ENCODE data around the gene MYOCOS. TPM values are rescaled to one million over a fixed set of nuclear protein-coding genes. Genes with fewer than 3 reads are reported as not detected.
A peak's percentile ranks its signal among the peaks of the same experiment; 100 is the strongest.

Gene MYOCOS
- total RNA-seq, 2 donors from 2014 or later: 0.16 TPM; not detected in 1

DNA sequence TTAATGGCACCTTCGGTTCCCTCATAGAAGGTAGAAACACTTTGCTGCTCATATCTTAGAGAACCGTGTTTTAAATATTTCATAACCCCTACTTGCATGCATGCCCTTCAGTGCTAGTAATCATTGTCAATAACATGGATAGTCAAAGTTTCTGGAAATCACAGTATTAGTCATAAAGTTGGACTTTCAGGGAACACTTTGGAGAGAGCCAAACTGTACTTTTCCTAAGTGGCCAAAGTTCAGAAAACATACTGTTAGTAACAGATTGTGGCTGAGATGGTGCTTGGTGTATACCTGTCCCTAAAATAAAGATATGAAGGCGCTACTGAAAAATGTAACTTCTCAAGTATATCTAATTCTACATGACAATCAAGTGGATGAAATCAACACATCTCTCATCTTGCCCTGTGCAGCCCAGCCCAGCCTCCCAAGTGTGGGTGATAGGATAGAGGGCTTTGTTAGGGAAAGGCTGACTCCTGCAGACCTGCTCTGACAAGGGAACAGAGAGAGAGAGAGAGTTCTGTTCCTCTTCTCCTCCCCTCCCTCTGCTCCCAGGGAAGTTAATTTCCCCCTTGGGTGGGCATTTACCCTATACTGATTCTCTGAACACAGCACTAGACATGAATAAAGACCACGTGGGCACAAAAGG lies 16.0 kb downstream of the MYOCOS start:
- ATAC-seq (no peak), DNase-seq (no peak)
- no peaks in the 10 kb centered on the region for H3K4me1 Mint-ChIP-seq
- no peaks in the 10 kb centered on the region for H3K36me3 Mint-ChIP-seq (ENCODE audit: low read depth)
- peaks cover 31% of the 10 kb centered on the region for H3K27me3 Mint-ChIP-seq
- no peak overlapping the region for H3K4me3 Mint-ChIP-seq
- no peaks in the 10 kb centered on the region for H3K9me3 ChIP-seq (ENCODE audit: control insufficient read depth, low read length, poor library complexity, severe bottlenecking)
- H3K27ac Mint-ChIP-seq: no peak overlapping the region

DNA sequence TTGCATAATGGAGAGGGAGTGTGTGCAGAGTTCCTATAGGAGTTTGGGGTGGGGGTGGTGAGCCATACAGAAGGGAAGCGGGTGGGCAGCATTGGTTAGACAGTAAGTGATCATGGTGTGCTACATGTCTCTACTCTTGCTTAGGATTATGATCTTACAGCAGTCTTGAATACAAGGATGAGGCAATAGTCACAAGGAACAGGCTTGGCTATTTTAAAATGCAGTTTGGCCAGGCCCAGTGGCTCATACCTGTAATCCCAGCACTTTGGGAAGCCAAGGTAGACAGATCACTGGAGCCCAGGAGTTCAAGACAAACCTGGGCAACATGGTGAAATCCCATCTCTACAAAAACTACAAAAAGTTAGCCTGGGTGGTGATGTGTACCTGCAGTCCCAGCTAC lies 18.2 kb downstream of the MYOCOS start:
- Mint-ChIP-seq H3K27ac (no peak overlapping the region), H3K4me3 (no peak overlapping the region), H3K4me1 (peaks cover 7% of the 10 kb centered on the region), H3K27me3 (peaks cover 28% of the 10 kb centered on the region), H3K36me3 (ENCODE audit: low read depth) (no peaks in the 10 kb centered on the region)
- ATAC-seq (no peak), DNase-seq (no peak)
- no peaks in the 10 kb centered on the region for H3K9me3 ChIP-seq (ENCODE audit: control insufficient read depth, low read length, poor library complexity, severe bottlenecking)

- no peaks in the 10 kb centered on the region for H3K9me3 ChIP-seq (ENCODE audit: control insufficient read depth, low read length, poor library complexity, severe bottlenecking)
- Mint-ChIP-seq H3K4me3 (no peak overlapping the region), H3K4me1 (peaks cover 9% of the 10 kb centered on the region), H3K27me3 (peaks cover 27% of the 10 kb centered on the region), H3K27ac (no peak overlapping the region), H3K36me3 (ENCODE audit: low read depth) (no peaks in the 10 kb centered on the region)
- DNase-seq (no peak), ATAC-seq (no peak)
Measured at GRCh38 chr1:171641076-171641864, 19.2 kb downstream of the MYOCOS start.

- no peak overlapping the region for H3K4me3 Mint-ChIP-seq
- ATAC-seq (no peak), DNase-seq (no peak)
- H3K27ac Mint-ChIP-seq: no peak overlapping the region
- H3K27me3 Mint-ChIP-seq: peaks cover 24% of the 10 kb centered on the region
- H3K9me3 ChIP-seq (ENCODE audit: control insufficient read depth, low read length, poor library complexity, severe bottlenecking): no peaks in the 10 kb centered on the region
- peaks cover 9% of the 10 kb centered on the region for H3K4me1 Mint-ChIP-seq
- H3K36me3 Mint-ChIP-seq (ENCODE audit: low read depth): no peaks in the 10 kb centered on the region
Measured at GRCh38 chr1:171642197-171642596, 20.2 kb downstream of the MYOCOS start.

DNA sequence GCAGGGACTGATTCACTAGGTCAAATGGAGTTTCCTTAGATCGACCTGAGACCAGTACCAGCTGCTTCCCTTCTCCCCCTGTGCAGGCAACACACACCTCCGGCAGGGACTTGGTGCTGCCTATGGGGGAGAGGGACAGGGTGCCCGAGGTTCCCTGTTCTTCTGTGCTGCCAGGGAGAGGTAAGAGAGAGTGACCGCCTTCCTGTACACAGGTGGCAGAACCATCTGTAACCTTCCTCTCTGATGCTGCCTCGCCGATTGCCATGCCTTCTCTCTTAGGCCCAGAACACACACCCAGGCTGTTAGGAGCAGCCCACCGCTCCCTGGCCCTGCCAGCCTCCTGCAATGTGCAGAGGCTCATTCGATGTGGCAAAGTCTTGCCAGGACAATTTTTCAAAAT lies 21.1 kb downstream of the MYOCOS start:
- ATAC-seq (no peak), DNase-seq (no peak)
- Mint-ChIP-seq H3K36me3 (ENCODE audit: low read depth) (no peaks in the 10 kb centered on the region), H3K27me3 (peaks cover 24% of the 10 kb centered on the region), H3K27ac (no peak overlapping the region), H3K4me1 (peaks cover 9% of the 10 kb centered on the region), H3K4me3 (no peak overlapping the region)
- no peaks in the 10 kb centered on the region for H3K9me3 ChIP-seq (ENCODE audit: control insufficient read depth, low read length, poor library complexity, severe bottlenecking)

- ATAC-seq (peak; percentile 88), DNase-seq (peak in 2 of 3 donors; percentile 16 to 48)
- H3K9me3 ChIP-seq (ENCODE audit: control insufficient read depth, low read length, poor library complexity, severe bottlenecking): no peaks in the 10 kb centered on the region
- H3K27me3 Mint-ChIP-seq: peaks cover 17% of the 10 kb centered on the region
- H3K27ac Mint-ChIP-seq: no peak overlapping the region
- H3K4me1 Mint-ChIP-seq: peaks cover 9% of the 10 kb centered on the region
- H3K36me3 Mint-ChIP-seq (ENCODE audit: low read depth): no peaks in the 10 kb centered on the region
- H3K4me3 Mint-ChIP-seq: peak overlapping the region; percentile 19
Measured at GRCh38 chr1:171644805-171645483, 22.9 kb downstream of the MYOCOS start.

GRCh38 chr1:171645553-171646248 lies 23.7 kb downstream of the MYOCOS start:
- no peak overlapping the region for H3K4me3 Mint-ChIP-seq
- H3K36me3 Mint-ChIP-seq (ENCODE audit: low read depth): no peaks in the 10 kb centered on the region
- H3K9me3 ChIP-seq (ENCODE audit: control insufficient read depth, low read length, poor library complexity, severe bottlenecking): no peaks in the 10 kb centered on the region
- peaks cover 9% of the 10 kb centered on the region for H3K4me1 Mint-ChIP-seq
- no peak for DNase-seq
- ATAC-seq: no peak
- no peak overlapping the region for H3K27ac Mint-ChIP-seq
- H3K27me3 Mint-ChIP-seq: peaks cover 13% of the 10 kb centered on the region

- no peaks in the 10 kb centered on the region for H3K9me3 ChIP-seq (ENCODE audit: control insufficient read depth, low read length, poor library complexity, severe bottlenecking)
- Mint-ChIP-seq H3K4me1 (peaks cover 9% of the 10 kb centered on the region), H3K4me3 (no peak overlapping the region), H3K27me3 (peaks cover 13% of the 10 kb centered on the region), H3K27ac (no peak overlapping the region), H3K36me3 (ENCODE audit: low read depth) (no peaks in the 10 kb centered on the region)
- DNase-seq: no peak
- ATAC-seq: no peak
Measured at GRCh38 chr1:171646249-171646560, 24.2 kb downstream of the MYOCOS start.

DNA sequence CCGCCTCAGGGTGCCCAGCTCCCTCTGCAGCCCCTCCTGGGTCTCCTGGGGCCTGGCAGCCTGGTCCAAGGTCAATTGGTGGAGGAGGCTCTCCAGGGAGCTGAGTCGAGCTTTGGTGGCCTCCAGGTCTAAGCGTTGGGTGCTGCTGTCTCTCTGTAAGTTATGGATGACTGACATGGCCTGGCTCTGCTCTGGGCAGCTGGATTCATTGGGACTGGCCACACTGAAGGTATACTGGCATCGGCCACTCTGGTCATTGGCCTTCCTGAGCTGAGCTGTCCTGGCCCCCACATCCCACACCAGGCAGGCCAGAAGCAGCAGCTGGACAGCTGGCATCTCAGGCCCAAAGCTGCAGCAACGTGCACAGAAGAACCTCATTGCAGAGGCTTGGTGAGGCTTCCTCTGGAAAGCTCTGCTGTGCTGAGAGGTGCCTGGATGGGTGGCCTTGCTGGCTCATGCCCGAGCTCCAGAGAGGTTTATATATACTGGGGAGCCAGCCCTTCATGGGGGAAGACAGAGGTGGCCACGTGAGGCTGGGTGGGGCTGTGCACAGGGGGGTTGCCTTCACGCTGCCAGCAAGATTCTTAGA lies 30.3 kb downstream of the MYOCOS start, which contains the start of gene MYOC:
Gene MYOC (minus strand): TSS at position 455 of the 589 bp plus-strand sequence. CDS start 77 bp downstream, at position 378.
- no peak within 1 kb of the TSS for H3K27ac Mint-ChIP-seq
- no peak for ATAC-seq
- H3K36me3 Mint-ChIP-seq (ENCODE audit: low read depth): no peaks in the 10 kb centered on the region

DNA sequence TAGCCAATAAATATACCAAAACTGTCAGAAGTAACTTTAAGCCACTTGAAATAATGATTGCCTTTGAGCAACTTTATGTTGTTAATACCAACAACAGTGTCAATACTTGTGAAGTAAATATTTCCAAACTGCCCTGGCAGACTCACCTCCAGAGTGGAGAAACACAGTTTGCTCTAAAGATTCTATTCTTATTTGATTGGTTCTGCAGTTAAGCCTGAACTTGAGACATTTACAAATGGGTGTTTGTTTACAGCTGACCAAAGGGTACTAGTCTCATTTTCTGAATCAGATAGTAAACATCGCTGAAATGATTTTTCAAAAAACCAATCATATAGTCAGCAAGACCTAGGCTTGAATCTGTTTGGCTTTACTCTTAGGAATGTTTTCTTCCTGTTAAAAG lies 31.8 kb downstream of the MYOCOS start:
- no peaks in the 10 kb centered on the region for H3K9me3 ChIP-seq (ENCODE audit: control insufficient read depth, low read length, poor library complexity, severe bottlenecking)
- peaks cover 33% of the 10 kb centered on the region for H3K27me3 Mint-ChIP-seq
- H3K4me3 Mint-ChIP-seq: no peak overlapping the region
- peaks cover 12% of the 10 kb centered on the region for H3K4me1 Mint-ChIP-seq
- no peak overlapping the region for H3K27ac Mint-ChIP-seq
- no peaks in the 10 kb centered on the region for H3K36me3 Mint-ChIP-seq (ENCODE audit: low read depth)
- DNase-seq: no peak
- ATAC-seq: no peak

More for the DNA sequence above, 30.3 kb downstream of the MYOCOS start, which contains the start of gene MYOC:
- peaks cover 12% of the 10 kb centered on the region for H3K4me1 Mint-ChIP-seq
- H3K4me3 Mint-ChIP-seq: no peak within 1 kb of the TSS
- H3K27me3 Mint-ChIP-seq: peaks cover 33% of the 10 kb centered on the region
- no peaks in the 10 kb centered on the region for H3K9me3 ChIP-seq (ENCODE audit: control insufficient read depth, low read length, poor library complexity, severe bottlenecking)
- no peak for DNase-seq

- ATAC-seq (no peak), DNase-seq (no peak)
- no peak overlapping the region for H3K27ac Mint-ChIP-seq
- peak overlapping the region; percentile 55 for H3K4me3 Mint-ChIP-seq
- H3K36me3 Mint-ChIP-seq (ENCODE audit: low read depth): no peaks in the 10 kb centered on the region
- peaks cover 33% of the 10 kb centered on the region for H3K27me3 Mint-ChIP-seq
- peaks cover 12% of the 10 kb centered on the region for H3K4me1 Mint-ChIP-seq
- H3K9me3 ChIP-seq (ENCODE audit: control insufficient read depth, low read length, poor library complexity, severe bottlenecking): no peaks in the 10 kb centered on the region
Measured at GRCh38 chr1:171654201-171654941, 32.3 kb downstream of the MYOCOS start.
